NCI-H1092 (cell line): Measurements from ENCODE around the gene C7orf57.
"Not testable (repeated sequence)": the region's sequence is repeated elsewhere in the genome, so short reads cannot be mapped to it uniquely, and the experiment has no call there.

Source experiments
- DNase-seq: peaks from one replicate; lab custom pipeline; 2025; lab: John Stamatoyannopoulos, UW

C7orf57 gene

GRCh38 chr7:48035967-48036478 lies 680 bp downstream of the C7orf57 start:
- no peak for DNase-seq

- DNase-seq: no peak
Observed at GRCh38 chr7:48038815-48039506, 3.6 kb downstream of the C7orf57 start.

- DNase-seq: no peak
Observed at GRCh38 chr7:48040944-48041652, 5.8 kb downstream of the C7orf57 start.

- no peak for DNase-seq
Observed at GRCh38 chr7:48041653-48041970, 6.3 kb downstream of the C7orf57 start.

GRCh38 chr7:48042216-48042615 lies 6.9 kb downstream of the C7orf57 start:
- DNase-seq: no peak

GRCh38 chr7:48042636-48043035 lies 7.3 kb downstream of the C7orf57 start:
- DNase-seq: no peak

GRCh38 chr7:48045195-48045765 lies 9.9 kb downstream of the C7orf57 start:
- no peak for DNase-seq

GRCh38 chr7:48046458-48046857 lies 11.1 kb downstream of the C7orf57 start:
- no peak for DNase-seq

- no peak for DNase-seq
Observed at GRCh38 chr7:48048113-48048512, 12.8 kb downstream of the C7orf57 start.

- no peak for DNase-seq
Observed at GRCh38 chr7:48049850-48050249, 14.5 kb downstream of the C7orf57 start.

GRCh38 chr7:48052748-48053147 lies 17.4 kb downstream of the C7orf57 start:
- no peak for DNase-seq

- no peak for DNase-seq
Observed at GRCh38 chr7:48053736-48054135, 18.4 kb downstream of the C7orf57 start.

- DNase-seq: no peak
Observed at GRCh38 chr7:48058990-48059389, 23.6 kb downstream of the C7orf57 start.

GRCh38 chr7:48059706-48060105 lies 24.4 kb downstream of the C7orf57 start:
- no peak for DNase-seq

GRCh38 chr7:48063985-48064384 lies 28.6 kb downstream of the C7orf57 start:
- no peak for DNase-seq

- DNase-seq: no peak
Observed at GRCh38 chr7:48067475-48067874, 32.1 kb downstream of the C7orf57 start.

GRCh38 chr7:48074204-48074654 lies 38.9 kb downstream of the C7orf57 start:
- no peak for DNase-seq

GRCh38 chr7:48077423-48077822 lies 42.1 kb downstream of the C7orf57 start:
- no peak for DNase-seq

GRCh38 chr7:48078470-48078869 lies 43.1 kb downstream of the C7orf57 start:
- no peak for DNase-seq

GRCh38 chr7:48082378-48082777 lies 47.0 kb downstream of the C7orf57 start:
- DNase-seq: not testable (repeated sequence)

- DNase-seq: no peak
Observed at GRCh38 chr7:48083114-48083830, 47.9 kb downstream of the C7orf57 start.

GRCh38 chr7:48084727-48085432 lies 49.5 kb downstream of the C7orf57 start:
- no peak for DNase-seq
